NAMALWA (cell line): ENCODE measurements around the gene CDC42EP2.
A peak's percentile ranks its signal among the peaks of the same experiment; 100 is the strongest.

ENCODE experiments used
- DNase-seq: peaks from one replicate; pipeline ENCODE4 v3.0.0-alpha.2; 2015; ENCODE audit warnings: low spot score

The CDC42EP2 gene

GRCh38 chr11:65298131-65298535 is 16.5 kb upstream of the CDC42EP2 start:
- DNase-seq = no peak

DNA sequence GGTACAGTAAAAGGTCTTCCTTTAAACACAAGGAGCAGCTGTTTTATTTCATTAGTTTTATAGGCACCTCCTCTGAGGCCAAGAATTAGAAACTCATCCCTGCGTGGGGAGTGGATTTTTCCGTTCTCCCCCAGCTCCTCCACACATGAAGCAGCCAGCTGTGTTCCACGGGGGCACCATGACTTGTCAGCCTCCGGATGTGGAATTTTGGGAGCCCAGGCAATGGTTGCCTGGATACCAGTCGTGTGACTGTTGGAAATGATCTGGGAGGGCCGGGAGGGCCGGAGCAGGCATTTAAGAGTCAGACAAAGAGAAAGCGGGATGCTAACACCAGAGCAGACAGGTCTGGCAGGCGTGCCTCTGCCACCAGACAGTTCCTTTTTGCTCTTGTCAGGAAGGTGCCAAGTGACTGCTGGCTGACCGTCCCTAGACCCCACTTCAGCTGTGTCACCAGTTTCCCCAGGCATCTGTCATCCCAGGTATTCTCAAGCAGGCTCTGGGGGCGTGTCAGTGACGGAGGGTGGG is 15.9 kb upstream of the CDC42EP2 start:
- DNase-seq = no peak

GRCh38 chr11:65300621-65301275 is 13.9 kb upstream of the CDC42EP2 start:
- no peak for DNase-seq

DNA sequence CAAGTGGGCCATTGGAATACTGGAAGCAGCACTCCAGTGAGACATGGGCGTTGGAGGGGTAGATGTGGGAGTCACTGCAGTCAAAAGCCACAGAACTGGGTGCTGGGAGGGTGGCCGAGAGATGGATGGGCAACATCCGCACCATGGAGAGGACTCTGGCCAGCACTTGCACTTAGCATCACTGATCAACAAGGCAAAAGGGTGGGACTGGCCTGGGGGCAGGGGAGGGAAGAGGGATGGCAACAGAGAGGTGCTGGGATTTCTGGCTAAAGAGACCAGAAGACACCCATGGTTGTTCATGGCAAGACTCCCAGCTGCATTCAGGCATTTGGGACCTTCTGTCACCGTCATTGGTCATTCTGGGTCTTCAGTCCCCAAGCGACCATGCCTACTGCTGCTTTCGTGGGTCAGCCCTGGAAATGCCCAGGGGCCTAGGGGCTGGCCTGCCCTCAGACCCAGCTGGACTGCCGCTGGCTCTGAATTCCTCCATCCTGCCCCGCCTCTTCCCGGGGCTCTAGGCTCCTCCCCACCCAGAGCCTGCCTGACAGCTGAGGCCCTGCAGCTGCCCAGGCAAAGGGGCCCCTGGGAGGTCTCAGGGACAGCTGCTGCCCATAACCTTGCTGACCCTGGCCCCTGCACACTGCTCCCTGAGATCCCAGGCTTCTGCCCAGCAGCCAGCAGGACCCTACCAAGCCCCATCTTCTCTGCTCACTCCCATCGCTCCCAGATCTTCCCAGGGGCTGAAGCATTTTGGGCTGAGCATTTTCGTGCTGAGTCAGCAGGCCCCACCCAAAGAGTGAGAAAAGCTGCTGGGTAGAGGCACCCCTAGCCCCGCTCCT is 13.0 kb upstream of the CDC42EP2 start:
- DNase-seq = no peak

- DNase-seq = no peak
Observed at GRCh38 chr11:65303555-65303954, 11.1 kb upstream of the CDC42EP2 start.

- DNase-seq = no peak
Observed at GRCh38 chr11:65304110-65304509, 10.6 kb upstream of the CDC42EP2 start.

GRCh38 chr11:65304613-65305012 is 10.1 kb upstream of the CDC42EP2 start:
- no peak for DNase-seq

- no peak for DNase-seq
Observed at GRCh38 chr11:65305501-65306268, 9.0 kb upstream of the CDC42EP2 start.

- DNase-seq = no peak
Observed at GRCh38 chr11:65307298-65308229, 7.1 kb upstream of the CDC42EP2 start.

DNA sequence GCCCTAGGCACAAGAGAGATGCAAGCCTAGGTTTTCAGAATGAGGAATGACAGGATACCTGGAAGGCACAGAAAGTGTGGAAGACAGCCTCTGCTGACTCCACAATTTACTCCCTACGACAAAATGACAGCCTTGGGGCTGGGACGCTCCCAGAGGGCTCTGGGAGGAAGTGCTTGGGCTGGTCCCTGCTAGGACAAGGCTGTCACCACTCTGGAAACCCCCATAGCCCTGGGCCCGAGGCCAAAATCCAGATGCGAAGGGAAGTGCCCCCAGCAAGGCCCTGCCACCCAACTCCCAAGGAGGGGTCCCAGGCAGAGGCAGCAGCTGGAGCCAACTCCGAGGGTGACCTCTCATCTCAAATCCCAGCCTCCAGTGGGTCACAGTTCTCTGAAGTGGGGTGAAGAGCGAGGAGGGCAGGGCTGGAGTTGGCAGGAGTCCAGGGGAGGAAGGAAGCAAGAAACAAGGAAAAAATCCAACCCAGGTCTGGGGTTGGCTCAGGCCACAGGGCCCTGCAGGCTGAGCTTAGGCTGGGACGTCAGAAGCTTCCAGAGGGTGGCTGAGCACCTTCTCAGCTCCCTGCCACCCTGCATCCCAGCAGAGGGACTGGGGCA is 6.3 kb upstream of the CDC42EP2 start:
- DNase-seq = no peak

DNA sequence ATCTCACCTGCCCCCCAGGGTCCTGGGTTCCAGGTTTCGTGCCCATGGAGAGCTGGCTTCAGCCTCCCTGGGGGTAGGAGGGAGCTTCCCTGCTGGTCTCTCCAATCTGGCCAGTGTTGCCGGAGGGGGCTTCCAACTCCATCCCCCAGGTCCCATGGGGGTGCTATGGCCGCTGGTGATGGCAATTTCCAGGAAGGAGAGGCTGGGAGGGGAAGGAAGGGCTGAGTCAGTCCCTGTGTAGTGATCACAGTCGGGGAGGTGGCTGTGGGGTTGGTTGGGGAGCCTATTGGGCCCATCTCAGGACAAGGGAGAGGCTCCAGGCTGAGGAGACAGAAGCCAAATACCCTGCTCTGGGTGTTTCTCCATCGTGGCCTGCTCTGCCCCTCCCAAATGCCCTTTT is 5.7 kb upstream of the CDC42EP2 start:
- DNase-seq = no peak

DNA sequence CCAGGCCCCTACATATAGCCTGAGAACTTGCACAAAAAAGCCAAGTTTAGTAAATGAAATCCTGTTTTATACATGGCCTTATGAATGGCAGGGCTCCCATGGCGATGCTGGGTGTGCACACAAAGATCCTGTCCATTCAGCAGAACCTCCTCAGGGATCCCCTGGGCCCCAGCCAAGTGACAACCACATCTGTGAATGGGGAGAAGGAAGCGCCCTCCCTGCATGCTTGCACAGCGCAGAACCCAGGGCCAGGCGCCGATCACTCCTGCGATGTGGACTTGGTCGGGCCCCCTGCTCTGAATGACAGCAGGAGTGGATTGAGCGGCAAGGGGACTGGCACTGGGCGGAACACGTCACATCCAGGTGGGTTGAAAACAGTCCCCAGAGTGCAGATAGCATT is 4.5 kb upstream of the CDC42EP2 start:
- DNase-seq = no peak

- DNase-seq = no peak
Observed at GRCh38 chr11:65310736-65311135, 3.9 kb upstream of the CDC42EP2 start.

GRCh38 chr11:65311170-65311678 is 3.4 kb upstream of the CDC42EP2 start:
- no peak for DNase-seq

GRCh38 chr11:65315204-65315865 is 669 bp downstream of the CDC42EP2 start:
- peak; percentile 88 for DNase-seq

DNA sequence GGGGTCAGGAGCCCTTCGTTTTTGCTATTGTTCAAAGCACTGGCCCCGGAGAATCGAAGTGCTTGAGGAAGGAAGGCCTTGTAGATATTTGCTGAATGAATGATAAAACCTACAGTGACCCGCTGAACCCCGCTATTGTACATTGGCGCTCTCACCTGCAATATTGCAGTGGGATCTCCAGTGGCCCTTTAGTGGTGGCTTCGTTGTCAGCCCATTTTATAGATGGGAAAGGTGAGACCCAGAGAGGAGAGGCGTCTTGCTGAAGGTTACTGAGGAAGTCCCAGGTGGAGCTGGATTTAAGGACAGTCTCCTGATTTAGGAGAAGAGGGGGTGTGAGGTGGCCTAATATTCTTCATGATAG is 1.2 kb downstream of the CDC42EP2 start:
- DNase-seq = no peak

- no peak for DNase-seq
Observed at GRCh38 chr11:65316227-65317024, 1.8 kb downstream of the CDC42EP2 start.

DNA sequence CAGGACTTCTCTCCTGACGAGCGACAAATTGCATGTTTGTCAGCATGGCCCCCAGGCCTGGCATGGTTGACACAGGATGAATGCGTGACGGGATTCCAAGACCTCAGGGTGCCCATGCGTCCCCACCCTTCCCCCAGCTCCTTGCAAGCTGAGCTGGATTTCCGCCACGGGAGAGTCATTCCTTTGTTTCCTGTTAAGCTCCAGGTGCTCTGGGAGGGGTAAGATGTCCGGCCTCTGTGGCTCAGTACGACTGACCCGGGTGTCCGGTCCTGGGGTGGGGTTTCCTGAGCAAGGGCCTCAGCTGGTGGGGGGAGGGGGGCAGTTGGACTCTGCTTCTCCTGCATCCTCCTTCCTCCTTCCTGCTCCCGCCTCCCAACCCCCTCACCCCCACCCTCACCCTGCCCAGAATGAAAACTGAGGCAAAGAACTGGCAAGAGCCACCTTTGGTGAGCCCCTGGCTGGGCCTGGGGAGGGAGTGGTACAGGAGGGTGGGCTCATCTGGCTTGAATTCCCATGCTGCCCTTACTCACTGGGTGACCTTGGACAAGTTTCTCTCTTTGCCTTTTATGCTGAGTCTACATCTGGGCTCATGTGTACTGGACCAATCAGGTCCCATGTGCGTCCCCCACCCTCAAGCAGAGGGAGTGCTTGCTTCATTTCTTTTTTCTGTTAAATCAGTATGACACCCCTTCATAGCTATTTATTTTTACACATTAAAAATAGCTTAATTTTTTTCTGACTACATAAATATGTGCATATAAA is 2.5 kb downstream of the CDC42EP2 start:
- DNase-seq = peak; percentile 26
